ENCODE results near the gene PHLPP1.

Gene PHLPP1

DNA sequence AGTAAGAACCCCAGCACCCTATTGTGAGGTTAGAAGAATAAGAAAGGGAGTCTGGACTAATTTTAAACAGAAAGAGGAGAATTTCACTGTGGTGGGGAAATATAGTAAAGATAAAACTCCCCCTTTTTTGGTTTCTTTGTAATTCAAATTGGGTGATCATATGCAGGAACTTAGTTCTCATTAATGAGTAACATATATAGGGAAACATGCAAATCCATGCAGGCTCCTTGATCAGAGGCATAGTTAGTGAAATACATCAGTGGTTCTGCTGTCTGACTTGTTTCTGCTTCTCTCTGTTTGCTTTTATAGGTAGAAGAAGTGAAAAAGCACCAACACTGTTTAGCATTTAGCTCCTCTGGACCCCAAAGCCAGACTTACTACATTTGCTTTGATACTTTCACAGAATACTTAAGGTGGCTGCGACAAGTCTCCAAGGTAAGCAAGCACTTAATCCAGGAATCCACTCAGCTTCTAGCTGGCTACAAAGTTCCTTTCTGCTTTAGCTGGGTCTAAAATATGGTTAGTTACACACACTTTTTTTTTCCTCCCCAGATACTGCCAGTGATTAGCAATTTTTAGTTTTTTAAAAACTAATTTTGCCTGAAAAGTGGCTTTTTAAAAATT is 123.2 kb downstream of the PHLPP1 start:
- TF ChIP-seq GATA1 (IDR thresholded peaks at IDR 0.05; ENCODE audit: low read depth, low read length) (no peak), POLR2A (IDR thresholded peaks at IDR 0.05; ENCODE audit: low read length) (no peak)
- DNase-seq = no peak

DNA sequence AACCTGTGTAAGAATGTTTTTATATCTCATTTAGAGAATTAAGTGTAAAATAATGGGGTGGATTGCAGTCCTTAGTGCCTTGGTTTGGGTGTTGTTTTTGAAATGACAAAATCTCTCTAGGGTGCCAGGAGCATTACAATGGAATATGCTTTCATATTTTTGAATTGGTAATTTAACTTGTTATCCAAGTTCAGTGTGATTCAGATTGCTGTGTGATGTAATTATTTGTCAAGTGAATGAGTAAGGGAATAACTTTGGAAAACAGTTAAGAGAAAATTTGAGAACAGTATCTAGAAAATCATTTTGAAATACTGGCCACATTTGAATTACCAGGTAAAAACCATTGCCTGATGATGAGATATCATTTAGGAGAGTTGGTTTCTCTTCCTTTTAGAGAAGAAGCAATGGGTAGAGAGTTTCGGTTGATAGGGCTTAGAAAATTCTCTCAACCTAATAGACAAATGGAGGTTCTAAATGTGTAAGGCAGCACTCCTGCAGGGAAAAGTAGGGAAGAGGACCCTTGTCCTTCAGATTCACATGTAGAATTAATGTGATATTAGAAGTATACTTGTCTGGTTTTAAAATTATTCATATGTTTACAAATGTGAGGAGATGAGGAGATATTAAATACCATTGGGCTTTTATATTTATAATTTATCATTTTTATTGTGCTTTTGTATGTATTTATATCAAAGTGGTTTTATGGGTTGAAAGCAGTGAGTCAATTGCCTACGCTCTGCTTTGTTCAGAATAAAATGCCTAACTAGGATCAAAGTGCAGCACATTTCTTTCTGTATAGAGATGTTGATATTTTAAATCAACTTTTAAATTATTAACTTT is 124.8 kb downstream of the PHLPP1 start:
- TF ChIP-seq POLR2A (IDR thresholded peaks at IDR 0.05; ENCODE audit: low read length) = no peak
- no peak for TF ChIP-seq GATA1 (IDR thresholded peaks at IDR 0.05; ENCODE audit: low read depth, low read length)
- no peak for DNase-seq

DNA sequence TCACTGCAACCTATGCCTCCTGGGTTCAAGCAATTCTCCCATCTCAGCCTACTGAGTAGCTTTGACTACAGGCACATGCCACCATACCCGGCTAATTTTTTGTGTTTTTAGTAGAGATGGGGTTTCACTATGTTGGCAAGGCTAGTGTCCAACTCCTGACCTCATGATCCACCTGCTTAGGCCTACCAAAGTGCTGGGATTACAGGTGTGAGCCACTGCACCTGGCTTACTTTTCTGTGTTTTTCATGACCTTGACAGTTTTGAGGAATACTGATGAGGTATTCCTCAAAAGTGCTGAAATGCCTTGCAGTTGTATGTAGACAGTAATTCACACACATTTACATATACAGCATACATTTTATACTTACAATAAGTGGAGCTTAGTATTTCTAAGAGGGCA is 126.1 kb downstream of the PHLPP1 start:
- TF ChIP-seq POLR2A (IDR thresholded peaks at IDR 0.05; ENCODE audit: low read length) = no peak
- no peak for TF ChIP-seq GATA1 (IDR thresholded peaks at IDR 0.05; ENCODE audit: low read depth, low read length)

DNA sequence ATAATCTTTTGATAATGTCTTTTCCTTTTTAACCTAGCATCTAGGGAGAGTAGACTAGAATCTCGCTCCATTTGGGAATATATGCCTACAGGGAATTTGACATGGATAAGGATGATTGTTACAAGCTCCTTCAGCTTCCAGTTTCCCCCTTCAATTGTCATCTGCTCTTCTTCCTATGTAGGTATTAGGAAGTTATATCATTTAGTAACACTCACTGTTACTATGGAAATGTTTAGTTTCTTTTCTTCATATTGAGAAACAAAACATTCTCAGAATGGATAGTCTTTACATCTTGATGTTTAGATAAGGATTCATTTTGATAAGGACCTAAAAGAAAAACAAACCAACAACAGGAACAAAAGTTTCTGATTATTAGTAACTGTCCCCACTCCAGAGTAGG is 127.6 kb downstream of the PHLPP1 start:
- no peak for DNase-seq
- TF ChIP-seq GATA1 (IDR thresholded peaks at IDR 0.05; ENCODE audit: low read depth, low read length) (no peak), POLR2A (IDR thresholded peaks at IDR 0.05; ENCODE audit: low read length) (no peak)

More for the DNA sequence above, 126.1 kb downstream of the PHLPP1 start:
- DNase-seq = no peak

DNA sequence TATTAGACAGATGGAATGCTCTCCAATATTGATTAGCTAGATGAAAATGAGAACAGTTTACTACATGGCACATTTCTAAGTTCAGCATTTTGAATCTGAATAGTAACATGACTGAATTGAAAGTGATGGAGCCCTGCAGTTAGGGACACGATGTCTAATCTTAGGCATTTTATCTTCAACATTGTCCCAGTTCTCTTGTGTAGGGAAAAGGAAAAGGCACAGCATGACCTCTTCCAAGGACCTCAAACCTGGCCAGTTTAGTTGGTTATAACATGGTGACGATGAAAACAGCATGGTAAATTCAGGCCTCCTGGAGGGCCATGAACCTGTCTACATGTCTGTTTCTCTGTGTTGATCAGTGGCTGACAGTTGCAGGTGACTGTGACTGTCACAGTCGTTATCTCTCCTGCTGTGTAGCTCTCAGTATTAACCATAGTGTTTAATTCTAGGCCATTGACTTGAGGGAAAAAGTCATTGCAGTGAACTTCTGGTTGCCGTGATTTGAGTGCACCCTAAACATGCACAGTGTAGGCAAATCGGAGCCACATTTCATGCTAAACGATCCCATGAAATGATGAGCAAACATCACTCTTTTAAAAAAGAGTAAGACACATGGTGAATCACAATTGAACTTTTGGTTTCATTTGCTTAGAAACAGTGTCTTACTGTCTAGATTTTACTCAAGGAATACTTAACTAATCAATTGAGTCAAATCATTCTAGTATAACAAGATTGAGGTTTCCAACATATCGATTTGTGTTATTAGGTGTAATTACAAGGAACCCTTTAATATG is 129.7 kb downstream of the PHLPP1 start:
- DNase-seq = no peak
- TF ChIP-seq POLR2A (IDR thresholded peaks at IDR 0.05; ENCODE audit: low read length) = no peak
- TF ChIP-seq GATA1 (IDR thresholded peaks at IDR 0.05; ENCODE audit: low read depth, low read length) = no peak

DNA sequence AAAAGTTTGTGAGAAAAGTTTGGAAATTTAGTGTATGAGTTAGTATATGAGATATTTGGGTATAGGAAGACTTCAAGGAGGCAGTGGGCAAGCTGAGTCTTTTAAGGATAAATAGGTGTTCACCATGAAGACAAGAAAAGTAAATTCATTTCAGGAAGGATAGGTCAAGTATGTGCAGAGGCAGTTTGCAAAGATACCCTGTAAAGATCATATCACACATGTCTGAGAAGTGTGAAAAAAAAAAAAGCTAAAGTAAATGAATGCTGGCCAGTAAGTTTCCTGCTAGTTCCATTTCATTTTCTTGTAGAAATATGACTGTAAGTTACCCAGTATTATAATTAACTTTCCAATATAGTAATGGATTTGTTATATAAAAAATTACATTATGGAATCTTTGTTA is 131.0 kb downstream of the PHLPP1 start:
- DNase-seq = no peak
- TF ChIP-seq POLR2A (IDR thresholded peaks at IDR 0.05; ENCODE audit: low read length) (no peak), GATA1 (IDR thresholded peaks at IDR 0.05; ENCODE audit: low read depth, low read length) (no peak)

DNA sequence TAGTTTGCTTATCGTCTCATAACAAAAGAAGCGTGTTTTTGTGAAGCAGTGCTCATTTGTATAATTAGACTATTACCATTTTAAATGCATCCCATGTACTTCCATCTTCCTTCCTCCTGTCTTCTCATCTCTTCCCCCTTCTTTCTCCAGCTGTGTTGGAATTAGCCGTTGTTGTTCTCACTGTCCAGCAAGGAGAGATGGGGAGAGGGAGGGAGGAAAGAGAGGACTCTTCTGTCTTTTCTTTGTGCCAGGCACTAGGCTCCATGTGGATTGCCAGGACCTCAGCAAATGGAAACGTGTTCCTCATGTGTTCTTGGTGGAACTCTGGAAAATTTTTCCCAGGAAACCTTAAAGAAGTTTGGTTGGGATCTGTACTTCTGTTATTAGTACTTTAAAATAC is 131.7 kb downstream of the PHLPP1 start:
- no peak for DNase-seq
- TF ChIP-seq POLR2A (IDR thresholded peaks at IDR 0.05; ENCODE audit: low read length) = no peak
- no peak for TF ChIP-seq GATA1 (IDR thresholded peaks at IDR 0.05; ENCODE audit: low read depth, low read length)

DNA sequence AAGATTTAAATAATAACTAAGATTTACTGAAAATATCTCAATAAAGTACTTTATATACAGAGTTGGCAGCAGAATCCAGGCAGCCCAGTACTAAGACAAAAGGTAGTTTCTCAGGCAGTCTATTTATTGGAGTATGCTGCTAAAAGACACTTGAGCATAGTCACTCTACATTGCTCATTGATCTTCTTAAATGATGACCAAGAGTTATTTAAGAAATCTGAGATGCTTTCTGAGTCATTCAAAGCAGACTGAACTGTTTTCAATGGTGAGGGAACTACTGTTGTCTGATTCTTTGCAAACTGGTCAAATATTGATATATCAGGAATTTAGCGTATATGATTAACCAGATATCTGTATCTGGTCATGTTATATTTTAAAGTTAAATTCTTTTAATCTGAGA is 133.6 kb downstream of the PHLPP1 start:
- no peak for DNase-seq

DNA sequence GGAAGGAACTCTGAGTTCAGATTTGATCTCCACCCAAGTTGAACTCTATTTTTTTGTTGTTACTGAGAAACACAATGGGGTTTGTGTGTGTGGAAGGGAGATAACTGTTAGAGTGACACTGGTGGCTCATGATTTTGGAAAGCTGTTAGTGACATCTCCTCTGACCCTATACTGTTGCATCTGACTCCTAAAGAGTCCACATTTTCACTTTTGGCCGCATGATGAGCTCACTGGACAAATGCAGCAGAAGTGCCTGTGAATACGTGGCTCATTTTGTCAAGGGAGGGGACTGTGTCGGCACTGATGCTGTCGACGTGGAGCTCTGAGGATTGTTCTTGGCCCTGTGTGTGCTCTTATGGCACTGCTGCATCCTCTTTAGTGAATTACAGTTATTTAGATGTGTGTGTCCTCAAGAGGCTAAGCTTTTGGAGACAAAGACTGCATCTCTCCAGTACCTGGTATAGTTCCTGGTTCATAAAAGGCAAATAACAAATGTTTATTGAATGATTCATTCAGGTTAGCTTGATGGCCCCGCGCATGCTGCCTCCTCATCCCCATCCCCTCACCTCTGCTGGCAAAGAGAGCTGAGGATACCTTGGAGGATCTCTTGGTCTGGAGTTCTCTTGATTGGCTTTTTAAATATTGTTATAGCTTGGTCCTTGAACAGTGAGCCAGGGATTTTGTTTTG is 135.4 kb downstream of the PHLPP1 start:
- TF ChIP-seq GATA1 (IDR thresholded peaks at IDR 0.05; ENCODE audit: low read depth, low read length) (no peak), POLR2A (IDR thresholded peaks at IDR 0.05; ENCODE audit: low read length) (no peak)
- DNase-seq = peak; percentile 43 to 77

More for the DNA sequence above, 133.6 kb downstream of the PHLPP1 start:
- TF ChIP-seq GATA1 (IDR thresholded peaks at IDR 0.05; ENCODE audit: low read depth, low read length) (no peak), POLR2A (IDR thresholded peaks at IDR 0.05; ENCODE audit: low read length) (no peak)

DNA sequence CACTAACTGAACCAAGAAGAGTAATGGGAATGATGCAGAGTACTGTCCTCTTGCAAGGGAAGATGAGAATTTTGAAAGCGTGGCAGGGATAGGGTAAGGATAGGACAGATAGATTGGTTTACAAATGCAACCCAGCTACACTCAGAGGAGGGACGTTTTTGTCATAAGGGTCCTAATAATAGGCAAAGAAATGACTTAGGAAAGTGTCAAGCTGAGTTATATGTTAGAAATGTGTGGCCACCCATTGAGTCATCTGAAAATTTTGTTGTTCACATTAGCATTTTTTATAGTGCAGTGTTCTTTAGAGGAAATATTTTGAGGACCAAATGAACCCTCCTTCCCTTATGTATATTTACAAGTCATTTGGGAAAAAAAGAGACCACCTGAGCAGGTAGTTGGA is 137.5 kb downstream of the PHLPP1 start:
- DNase-seq = no peak
- TF ChIP-seq GATA1 (IDR thresholded peaks at IDR 0.05; ENCODE audit: low read depth, low read length) = no peak
- no peak for TF ChIP-seq POLR2A (IDR thresholded peaks at IDR 0.05; ENCODE audit: low read length)

DNA sequence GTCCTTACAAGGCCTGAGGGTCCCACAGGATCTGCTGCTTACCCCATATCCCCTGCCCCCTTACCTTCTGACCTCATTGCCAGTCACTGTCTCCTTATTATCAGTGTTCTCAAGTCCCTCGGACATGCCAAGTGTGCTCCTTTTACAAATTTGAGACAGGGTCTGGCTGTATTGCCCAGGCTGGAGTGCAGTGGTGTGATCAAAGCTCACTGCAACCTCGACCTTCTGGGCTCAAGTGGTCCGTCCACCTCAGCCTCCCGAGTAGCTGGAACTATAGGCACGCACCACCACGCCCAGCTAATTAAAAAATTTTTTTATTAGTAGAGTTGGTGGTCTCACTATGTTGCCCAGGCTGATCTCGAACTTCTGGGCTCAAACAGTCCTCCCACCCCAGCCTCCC is 141.0 kb downstream of the PHLPP1 start:
- TF ChIP-seq POLR2A (IDR thresholded peaks at IDR 0.05; ENCODE audit: low read length) (no peak), GATA1 (IDR thresholded peaks at IDR 0.05; ENCODE audit: low read depth, low read length) (no peak)
- DNase-seq = no peak

DNA sequence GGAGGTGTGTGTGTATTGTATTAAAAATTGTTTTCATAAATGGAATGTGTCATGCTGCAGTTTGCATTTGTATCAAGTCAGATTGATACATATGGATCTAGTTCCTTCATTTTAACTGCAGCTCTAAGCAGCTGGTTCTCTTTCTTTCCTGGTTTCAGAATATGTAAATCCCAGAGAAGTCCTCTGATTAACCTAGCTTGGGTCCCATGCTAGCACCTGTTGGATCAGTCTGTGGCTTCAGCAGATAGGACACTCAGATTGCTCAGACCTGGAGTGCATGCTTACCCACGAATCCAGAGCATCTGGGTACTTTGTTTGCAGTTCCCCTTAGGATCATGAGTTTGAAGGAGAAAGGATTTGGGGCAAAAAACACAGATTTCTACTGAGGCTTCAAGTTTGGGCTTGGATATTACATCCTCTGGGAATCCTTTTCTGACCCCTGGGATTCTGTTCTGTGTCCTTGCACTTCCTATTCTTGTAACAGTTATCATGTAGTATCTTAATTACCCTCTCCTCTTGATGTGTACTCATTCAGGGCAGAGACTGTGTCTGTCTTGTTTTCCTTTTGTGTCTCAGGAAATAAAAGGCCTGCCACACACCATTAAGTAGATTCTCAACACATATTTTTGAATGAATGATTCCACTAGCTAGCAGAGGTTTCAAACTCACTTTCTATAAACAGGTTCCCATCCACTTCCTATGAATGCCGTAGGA is 142.1 kb downstream of the PHLPP1 start:
- DNase-seq = no peak
- TF ChIP-seq GATA1 (IDR thresholded peaks at IDR 0.05; ENCODE audit: low read depth, low read length) (no peak), POLR2A (IDR thresholded peaks at IDR 0.05; ENCODE audit: low read length) (no peak)

DNA sequence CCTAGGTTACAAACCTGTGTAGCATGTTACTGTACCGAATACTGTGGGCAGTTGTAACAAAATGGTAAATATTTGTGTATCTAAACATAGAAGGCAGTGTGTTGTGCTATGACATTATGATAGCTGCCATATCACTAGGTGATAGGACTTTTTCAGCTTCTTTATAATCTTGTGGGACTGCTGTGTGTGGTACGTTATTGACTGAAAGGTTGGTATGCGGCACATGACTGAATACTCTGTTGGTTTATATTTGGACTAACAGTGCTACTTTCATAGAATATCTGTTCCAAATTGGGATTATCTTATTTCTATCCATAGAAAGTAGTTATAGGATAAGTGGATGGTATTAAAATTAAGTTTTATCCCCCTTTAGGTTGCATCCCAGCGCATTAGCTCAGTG is 144.7 kb downstream of the PHLPP1 start:
- TF ChIP-seq GATA1 (IDR thresholded peaks at IDR 0.05; ENCODE audit: low read depth, low read length) (no peak), POLR2A (IDR thresholded peaks at IDR 0.05; ENCODE audit: low read length) (no peak)
- DNase-seq = no peak
